HepG2 (cell line): ENCODE measurements around the gene CRYGS. TPM values are rescaled to one million over a fixed set of nuclear protein-coding genes. Genes with fewer than 3 reads are reported as not detected.

Experiments
- ATAC-seq: fragments of 200-7000 bp; cut with Tn5 transposase; 3 replicates; pipeline ENCODE4 v1.9.1; 2020; ENCODE audit warnings: mild to moderate bottlenecking, moderate library complexity
- BruUV-seq: library from RNA; stranded (reverse); fragments of 400-500 nt; replicated peaks from 2 replicates; lab custom pipeline; 2021; lab: Mats Ljungman, UMichigan
- CTCF ChIA-PET: fragments of 300-600 bp; formaldehyde crosslinking; extraction: SDS; loops from one replicate; lab custom pipeline; 2021; ENCODE audit warnings: low total read pairs, inconsistent platforms, low intra/inter-chr PET ratio; lab: Yijun Ruan, JAX
- POLR2A ChIA-PET: fragments of 350-600 bp; sonication (Branson Sonifier 250); formaldehyde crosslinking; loops from one replicate; lab custom pipeline; 2020; ENCODE audit warnings: antibody characterized with exemption, inconsistent platforms; lab: Yijun Ruan, JAX
- DNase-seq: peaks from one replicate; pipeline ENCODE4 v3.0.0-alpha.2; 2015; ENCODE audit warnings: low spot score
- FAIRE-seq: peaks from 3 replicates; lab custom pipeline; 2011; peaks lifted over from hg19 to GRCh38; lab: Jason Lieb, UNC
- H2AFZ ChIP-seq: one replicate; pipeline ENCODE4 v1.6.1; 2011; ENCODE audit warnings: low read length, inconsistent platforms
- H3K27ac ChIP-seq: fragments of 300-600 bp; 3 replicates; pipeline ENCODE4 v1.8.0; 2011; ENCODE audit warnings: mixed run types, mild to moderate bottlenecking, mixed read lengths, low read length, inconsistent platforms; ENCODE audit not compliant: insufficient read depth; ENCODE audit errors: extremely low read length
- H3K27me3 ChIP-seq, 2 experiments: fragments of 200-600 bp in 1 of 2; 2 replicates in 1 of 2; 3 replicates in 1 of 2; pipeline versions ENCODE4 v1.6.0 to v1.8.0; 2011; ENCODE audit warnings: low read length in 2 of 2, mild to moderate bottlenecking in 2 of 2, moderate library complexity in 2 of 2, inconsistent platforms in 1 of 2; ENCODE audit not compliant: insufficient read depth in 2 of 2, control insufficient read depth in 1 of 2
- H3K36me3 ChIP-seq, 2 experiments: fragments of 200-600 bp in 1 of 2; replicated peaks in 1 of 2; 2 replicates in 1 of 2; 3 replicates in 1 of 2; pipeline versions ENCODE4 v1.5.1 to v1.8.0; 2011; ENCODE audit warnings: low read length in 2 of 2, inconsistent platforms in 1 of 2; ENCODE audit not compliant: insufficient read depth in 2 of 2, control insufficient read depth in 1 of 2
- H3K4me1 ChIP-seq: 2 replicates; pipeline ENCODE4 v1.5.1; 2012; ENCODE audit warnings: low read length, inconsistent platforms; ENCODE audit not compliant: insufficient read depth
- H3K4me2 ChIP-seq: 2 replicates; pipeline ENCODE4 v1.6.0; 2011; ENCODE audit warnings: low read depth, low read length, inconsistent platforms
- H3K4me3 ChIP-seq, 3 experiments: fragments of 200-600 bp in 1 of 3; sonication (generic), shearing (Covaris generic) in 1 of 3; replicated peaks in 1 of 3; 2 replicates each; pipeline ENCODE4 v1.5.1; 2011 to 2016; ENCODE audit warnings: low read length in 3 of 3, inconsistent platforms in 2 of 3, low read depth in 2 of 3, mild to moderate bottlenecking in 2 of 3, control low read depth in 1 of 3, mixed read lengths in 1 of 3; ENCODE audit not compliant: insufficient read depth in 1 of 3
- H3K79me2 ChIP-seq: one replicate; pipeline ENCODE4 v1.6.1; 2011; ENCODE audit warnings: low read length, inconsistent platforms; ENCODE audit not compliant: insufficient read depth
- H3K9ac ChIP-seq: 2 replicates; pipeline ENCODE4 v1.6.0; 2011; ENCODE audit warnings: mild to moderate bottlenecking, low read depth, low read length, inconsistent platforms; ENCODE audit not compliant: insufficient read depth
- H3K9me3 ChIP-seq: 2 replicates; pipeline ENCODE4 v1.5.1; 2012; ENCODE audit warnings: mild to moderate bottlenecking, low read length
- H4K20me1 ChIP-seq: 2 replicates; pipeline ENCODE4 v1.6.0; 2011; ENCODE audit warnings: inconsistent platforms, mild to moderate bottlenecking, low read length, moderate library complexity; ENCODE audit not compliant: insufficient read depth
- EHMT2 ChIP-seq: fragments of 200-600 bp; sonication (generic); IDR thresholded peaks from 2 replicates; pipeline ENCODE4 v1.7.0; 2017; ENCODE audit warnings: antibody characterized with exemption, low read depth, low read length, borderline replicate concordance
- HMGXB4 ChIP-seq, 2 experiments: sonication (generic) in 1 of 2; formaldehyde crosslinking in 1 of 2; IDR thresholded peaks; 2 replicates each; pipeline versions ENCODE4 v1.4.0 to v1.6.1; 2018 to 2020; ENCODE audit warnings: missing genetic modification reagents in 2 of 2, borderline replicate concordance in 1 of 2, low read depth in 1 of 2, mild to moderate bottlenecking in 1 of 2, missing biosample characterization in 1 of 2
- HNRNPL ChIP-seq: fragments of 200-400 bp; formaldehyde crosslinking; IDR thresholded peaks from 2 replicates; pipeline ENCODE4 v1.6.1; 2017; ENCODE audit warnings: mild to moderate bottlenecking, low read depth, low read length
- NFE2 ChIP-seq: sonication (generic); formaldehyde crosslinking; IDR thresholded peaks from 2 replicates; pipeline ENCODE4 v1.4.0; 2020; ENCODE audit warnings: missing genetic modification reagents
- ZBTB42 ChIP-seq: sonication (generic); formaldehyde crosslinking; IDR thresholded peaks from 2 replicates; pipeline ENCODE4 v1.5.0; 2020; ENCODE audit warnings: mild to moderate bottlenecking, missing genetic modification reagents
- ZKSCAN5 ChIP-seq: sonication (generic); formaldehyde crosslinking; IDR thresholded peaks from 2 replicates; pipeline ENCODE4 v1.5.1; 2020; ENCODE audit warnings: mild to moderate bottlenecking, missing genetic modification reagents
- ZNF703 ChIP-seq: sonication (generic); formaldehyde crosslinking; IDR thresholded peaks from 2 replicates; pipeline ENCODE4 v1.5.1; 2020; ENCODE audit warnings: missing genetic modification reagents, mild to moderate bottlenecking, moderate library complexity, borderline replicate concordance
- WGBS: methylation state at CpG from one replicate; pipeline ENCODE4 v1.1.6; 2017; ENCODE audit warnings: low lambda C conversion rate; 5-methylcytosine and 5-hydroxymethylcytosine counted together
- in situ Hi-C: cut with HindIII; loops from 2 replicates; pipeline ENCODE4 v1.10.0; 2017; ENCODE audit warnings: low pct_unique_long_range_greater_than_20kb; ENCODE audit not compliant: extremely low pct_ligation_motif_present
- intact Hi-C: fragments of 100-400 bp; cut with micrococcal nuclease; formaldehyde crosslinking; loops from one replicate; pipeline ENCODE4 v1.10.0; 2022; ENCODE audit not compliant: unreplicated experiment
- polyA plus RNA-seq, 8 experiments: library from polyadenylated mRNA; depleted of rRNA in 3 of 8; stranded (reverse) in 7 of 8; unstranded in 1 of 8; fragments of >200 nt; fragmentation: Illumina TruSeq in 4 of 8; extraction: Trizol in 4 of 8; gene quantifications; 2 replicates each; pipeline versions ENCODE4 v1.2.1 to v1.2.3, GENCODE V29; 2011 to 2016; ENCODE audit warnings: low read depth in 4 of 8, missing spikeins in 1 of 8, mixed read lengths in 1 of 8; ENCODE audit not compliant: insufficient read depth in 1 of 8
- total RNA-seq, 5 experiments: library from RNA; depleted of rRNA; stranded (reverse); fragments of >200 nt; fragmentation: Illumina TruSeq; extraction: Trizol; gene quantifications; 2 replicates each; pipeline ENCODE4 v1.2.3, GENCODE V29; 2016; ENCODE audit warnings: low read depth in 1 of 5

Gene CRYGS
- total and polyA plus RNA-seq, 2 of the 13 experiments (the other 11 are each of a cell fraction or from before 2014, with no cell fraction given) = 2.1 to 6.7 TPM

GRCh38 chr3:186519021-186519658 lies 25.0 kb downstream of the CRYGS start:
- POLR2A ChIA-PET = interaction anchor here (0.9 kb wide), 1 partner anchor 10 kb away, joined by 3 read pairs; no protein-coding TSS in a partner anchor
- 8% methylated on average over 6 of the region's 6 CpGs for WGBS
- no peak overlapping the region for H3K4me2 ChIP-seq
- intact Hi-C loops = no loop called here
- peaks cover 34% of the 10 kb centered on the region for H3K4me1 ChIP-seq
- in situ Hi-C loops = no loop called here
- no peaks in the 10 kb centered on the region for H3K36me3 ChIP-seq
- no peak overlapping the region for H3K4me3 ChIP-seq
- DNase-seq (no peak), FAIRE-seq (no peak), ATAC-seq (no peak)
- no peak overlapping the region for H3K9ac ChIP-seq
- CTCF ChIA-PET = no interaction called here
- no peak overlapping the region for H3K27ac ChIP-seq
- H2AFZ ChIP-seq = no peak overlapping the region
- 0 out of 5 replicates have a peak, but pooled peaks cover 1 to 3% of the 10 kb centered on the region in 2 experiments for H3K27me3 ChIP-seq
- H3K9me3 ChIP-seq = no peaks in the 10 kb centered on the region
- BruUV-seq = no TSS peak
- H3K79me2 ChIP-seq = no peaks in the 10 kb centered on the region
- no peak for TF ChIP-seq ZKSCAN5 (CRISPR knock-in tag)
- TF ChIP-seq HMGXB4 (CRISPR knock-in tag; IDR thresholded peaks at IDR 0.05; ENCODE audit: borderline replicate concordance in 1 of 2, low read depth in 1 of 2) = no peak
- TF ChIP-seq ZNF703 (CRISPR knock-in tag) = no peak
- TF ChIP-seq ZBTB42 (CRISPR knock-in tag) = no peak
- no peak for TF ChIP-seq HNRNPL
- TF ChIP-seq EHMT2 = no peak
- TF ChIP-seq NFE2 (CRISPR knock-in tag) = no peak
- no peaks in the 10 kb centered on the region for H4K20me1 ChIP-seq
